HG02981 (cell line): Measurements from ENCODE around the gene KLF13.

ENCODE experiments used
- ATAC-seq: cut with Tn5 transposase; IDR thresholded peaks from one replicate; pipeline ENCODE4 v1.9.1; 2021; ENCODE audit warnings: mild to moderate bottlenecking, moderate library complexity; ENCODE audit not compliant: unreplicated experiment

Gene KLF13

GRCh38 chr15:31377030-31377429 lies 50.4 kb downstream of the KLF13 start:
- ATAC-seq, result no peak

DNA sequence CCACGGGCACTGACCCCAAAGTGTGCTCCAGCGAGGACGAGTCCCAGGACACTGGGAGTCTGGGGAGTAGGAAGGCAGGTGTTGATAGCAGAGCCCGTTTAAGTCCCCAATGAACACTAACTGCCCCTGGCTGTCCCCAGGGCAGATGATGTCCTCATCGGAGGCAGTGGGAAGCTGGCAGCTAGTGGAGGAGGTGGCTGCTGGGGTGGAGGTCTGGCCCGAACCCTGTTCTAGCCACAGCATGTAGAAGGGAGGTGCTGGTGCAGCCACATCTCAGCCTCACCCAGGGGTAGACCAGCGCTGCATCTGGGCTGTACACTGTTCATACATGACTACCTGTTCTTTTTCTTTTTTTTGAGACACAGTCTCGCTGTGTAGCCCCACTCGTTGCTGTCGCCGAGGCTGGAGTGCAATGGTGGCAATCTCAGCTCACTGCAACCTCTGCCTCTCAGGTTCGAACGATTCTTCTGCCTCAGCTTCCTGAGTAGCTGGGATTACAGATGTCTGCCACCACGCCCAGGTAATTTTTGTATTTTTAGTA lies 51.8 kb downstream of the KLF13 start:
- ATAC-seq, result no peak

DNA sequence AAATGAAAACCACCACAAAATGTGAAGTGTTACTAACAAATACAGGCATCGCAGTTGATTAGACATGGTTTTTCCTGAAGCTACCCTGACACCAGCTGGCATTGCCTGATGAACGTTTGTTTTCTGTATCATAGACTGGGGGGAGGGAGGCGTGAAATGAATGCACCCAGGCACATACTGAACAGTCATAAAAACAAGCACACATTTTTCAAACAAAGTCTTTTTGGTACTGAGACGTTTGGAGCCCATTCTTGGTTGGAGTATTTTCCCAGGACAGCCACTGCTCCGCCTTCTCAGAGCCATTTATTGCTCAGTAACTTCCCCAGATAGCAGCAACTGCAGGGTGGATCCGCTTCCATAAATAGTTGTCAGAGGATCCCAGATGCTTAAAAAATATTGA lies 52.4 kb downstream of the KLF13 start:
- ATAC-seq, result no peak

GRCh38 chr15:31379577-31379976 lies 52.9 kb downstream of the KLF13 start:
- no peak for ATAC-seq

GRCh38 chr15:31381801-31382712 lies 55.4 kb downstream of the KLF13 start:
- ATAC-seq, result no peak

DNA sequence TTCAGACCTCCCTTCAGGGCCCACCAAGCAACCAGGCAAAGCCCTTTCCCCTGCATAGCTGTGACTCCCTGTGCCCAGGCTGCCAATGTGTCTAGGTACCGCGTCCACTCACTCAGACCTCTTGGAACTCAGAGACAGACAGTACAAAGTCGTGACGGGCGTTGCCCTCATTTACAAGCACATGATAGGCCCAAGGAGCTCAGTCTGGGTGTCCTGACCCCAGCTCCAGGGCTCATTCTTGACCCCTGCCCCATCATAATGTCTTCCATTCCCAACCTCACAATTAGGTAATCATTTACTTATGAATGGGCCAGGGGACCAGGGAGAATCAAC lies 56.0 kb downstream of the KLF13 start:
- no peak for ATAC-seq

- no peak for ATAC-seq
Observed at GRCh38 chr15:31383139-31383538, 56.5 kb downstream of the KLF13 start.

GRCh38 chr15:31384568-31384967 lies 57.9 kb downstream of the KLF13 start:
- no peak for ATAC-seq

GRCh38 chr15:31385736-31386135 lies 59.1 kb downstream of the KLF13 start:
- no peak for ATAC-seq

- no peak for ATAC-seq
Observed at GRCh38 chr15:31387092-31387478, 60.5 kb downstream of the KLF13 start.

- no peak for ATAC-seq
Observed at GRCh38 chr15:31387479-31388118, 61.0 kb downstream of the KLF13 start.

DNA sequence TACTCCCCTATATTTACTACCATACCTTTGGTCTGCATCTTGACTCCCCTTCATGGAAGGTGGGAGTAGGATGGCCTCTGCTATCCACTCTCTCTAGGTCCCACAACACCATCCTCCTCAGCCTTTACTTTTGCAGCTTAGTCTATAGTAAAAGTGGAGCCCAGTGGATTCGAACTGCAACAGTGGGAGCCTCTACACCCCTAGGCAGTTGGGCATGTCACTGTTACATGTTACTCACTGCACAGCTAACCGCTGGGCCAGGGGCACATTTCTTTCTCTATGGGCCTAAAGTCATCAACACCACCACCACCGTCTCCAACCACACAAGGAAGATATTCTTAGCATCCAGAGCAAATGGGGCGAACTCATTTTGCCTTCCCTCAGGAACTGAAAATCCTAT lies 62.9 kb downstream of the KLF13 start:
- no peak for ATAC-seq

GRCh38 chr15:31390029-31390428 lies 63.4 kb downstream of the KLF13 start:
- no peak for ATAC-seq

DNA sequence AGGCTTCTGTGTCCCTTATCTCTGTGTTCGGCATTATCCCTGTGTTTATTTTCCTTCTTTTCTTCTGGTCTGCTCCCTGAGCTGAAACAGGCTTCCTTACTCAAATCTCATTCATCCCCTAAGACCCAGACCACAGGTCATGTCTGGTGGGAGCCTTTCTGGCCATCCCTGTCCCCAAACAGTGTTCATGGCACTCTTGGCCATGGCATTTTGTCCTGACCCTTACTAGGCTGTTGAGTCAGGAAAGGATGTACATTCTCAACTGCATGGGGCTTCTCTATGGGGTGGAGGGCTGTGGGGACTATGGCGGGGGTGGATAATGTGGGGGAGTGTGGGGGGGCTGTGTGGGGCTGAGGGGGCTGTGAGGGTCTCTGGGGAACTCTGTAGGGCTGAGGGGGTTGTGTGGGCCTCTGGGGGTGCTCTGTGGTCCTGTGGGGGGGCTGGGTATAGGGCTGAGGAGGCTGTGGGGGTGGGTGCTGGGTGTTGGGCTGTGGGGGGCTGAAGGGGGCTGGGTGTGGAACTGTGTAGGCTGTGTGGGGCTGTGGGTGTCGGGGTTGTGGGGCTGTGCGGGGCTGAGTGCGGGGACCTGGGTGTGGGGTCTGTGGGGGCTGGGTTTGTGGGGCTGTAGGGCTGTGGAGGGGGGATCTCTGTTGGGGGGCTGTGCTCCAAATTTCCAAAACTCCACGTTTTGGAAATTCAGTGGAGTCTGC lies 64.3 kb downstream of the KLF13 start:
- ATAC-seq, result no peak

DNA sequence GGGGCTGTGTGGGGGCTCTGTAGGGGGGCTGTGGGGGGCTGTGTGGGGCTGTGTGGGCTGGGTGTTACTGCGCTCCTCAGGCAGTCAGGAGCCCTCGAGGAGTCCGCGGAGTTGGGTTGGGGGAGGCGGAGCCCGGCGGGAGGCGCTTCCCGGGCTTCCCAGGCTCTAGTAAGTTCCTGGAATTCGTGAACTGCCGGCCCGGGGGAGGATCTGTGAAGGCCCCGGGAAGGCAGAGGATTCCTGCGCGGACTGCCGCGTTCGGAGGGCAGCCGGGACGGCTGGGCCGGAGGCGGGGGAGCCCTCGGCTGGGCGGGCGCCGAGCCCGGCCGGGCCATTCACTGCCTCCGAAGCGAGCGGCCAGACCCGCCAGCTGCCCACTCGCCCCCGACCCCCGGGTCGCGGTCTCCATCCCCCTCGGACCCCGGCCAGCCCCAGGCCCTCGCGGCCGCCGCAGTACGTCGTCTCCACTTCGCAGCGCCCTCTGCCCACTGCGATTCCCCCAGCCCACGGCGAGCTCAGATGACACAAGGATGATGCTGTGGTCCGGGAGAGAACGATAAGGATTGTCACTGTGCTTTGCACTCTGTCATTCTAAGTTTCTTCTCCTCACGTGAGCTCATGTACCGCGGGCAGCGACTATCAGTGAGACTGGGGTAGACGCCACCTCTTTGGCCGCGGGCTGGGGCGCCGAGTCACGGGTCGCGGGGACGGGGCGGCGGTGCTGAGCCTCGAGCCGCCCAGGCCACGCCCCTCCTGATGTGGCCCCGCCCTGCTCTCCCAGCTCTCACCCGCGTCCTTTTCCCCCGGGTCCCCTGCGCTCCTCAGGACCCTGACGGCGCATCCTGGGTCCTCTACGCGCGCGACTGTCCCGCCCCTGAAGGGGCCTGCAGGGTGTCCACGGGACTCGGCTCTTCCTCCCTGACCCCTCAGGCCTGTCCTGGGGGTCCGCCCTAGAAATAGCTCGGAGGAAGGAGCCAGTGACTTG lies 65.3 kb downstream of the KLF13 start:
- peak; percentile 66 for ATAC-seq

GRCh38 chr15:31392761-31393401 lies 66.2 kb downstream of the KLF13 start:
- peak; percentile 10 for ATAC-seq

- ATAC-seq, result no peak
Observed at GRCh38 chr15:31393444-31394091, 66.9 kb downstream of the KLF13 start.

DNA sequence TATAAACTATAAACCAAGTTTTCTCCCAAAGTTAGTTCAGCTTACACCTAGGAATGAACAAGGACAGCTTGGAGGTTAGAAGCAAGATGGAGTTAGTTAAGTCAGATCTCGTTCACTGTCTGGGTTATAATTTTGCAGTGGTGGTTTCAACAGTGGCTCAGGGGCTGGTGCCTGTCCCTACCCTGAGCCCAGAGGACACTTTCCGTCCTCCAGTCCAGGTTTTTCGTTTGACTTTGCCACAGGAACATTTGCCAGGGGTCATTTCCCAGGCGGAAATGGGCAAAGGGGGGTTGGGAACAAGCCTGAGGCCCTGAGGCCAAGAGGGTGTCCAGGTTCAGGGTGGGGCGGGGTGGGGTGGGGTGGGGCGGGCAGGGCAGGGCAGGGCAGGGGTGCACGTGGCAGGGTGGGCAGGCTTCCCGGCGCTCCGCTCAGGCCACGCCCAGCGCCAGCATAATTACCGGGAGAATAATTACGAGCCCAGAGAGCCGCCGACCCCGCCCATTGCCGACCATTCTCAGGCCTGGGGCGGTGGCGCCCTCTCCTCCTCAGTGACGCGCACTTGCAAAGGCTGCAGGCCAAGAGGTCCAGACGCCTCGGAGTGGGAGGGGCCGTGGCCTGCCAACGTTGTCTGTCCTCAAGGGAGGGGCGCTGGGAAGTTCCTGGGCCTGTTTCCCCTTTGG lies 70.4 kb downstream of the KLF13 start:
- no peak for ATAC-seq
